ENCODE measurements around the gene MS4A12.
"Not testable (repeated sequence)": the region's sequence is repeated elsewhere in the genome, so short reads cannot be mapped to it uniquely, and the experiment has no call there.

MS4A12 gene

GRCh38 chr11:60492488-60493009 is at the start of gene MS4A12:
Gene MS4A12, plus strand, starts transcription at chr11:60492778. Its CDS starts 4,541 bp downstream, at chr11:60497319.
- DNase-seq (ENCODE audit: low read depth) = no peak
- no peak for TF ChIP-seq CTCF (conservative IDR thresholded peaks at IDR 0.05; ENCODE audit: low read depth, low read length)
- no peak within 1 kb of the TSS for H3K4me3 ChIP-seq (ENCODE audit: low read depth, low read length)

GRCh38 chr11:60447070-60447469 is 45.5 kb upstream of the MS4A12 start:
- no peak for TF ChIP-seq CTCF (conservative IDR thresholded peaks at IDR 0.05; ENCODE audit: low read depth, low read length)
- DNase-seq (ENCODE audit: low read depth) = no peak
- H3K4me3 ChIP-seq (ENCODE audit: low read depth, low read length) = no peak overlapping the region

- no peak for TF ChIP-seq CTCF (conservative IDR thresholded peaks at IDR 0.05; ENCODE audit: low read depth, low read length)
- H3K4me3 ChIP-seq (ENCODE audit: low read depth, low read length) = no peak overlapping the region
- no peak for DNase-seq (ENCODE audit: low read depth)
Measured at GRCh38 chr11:60447846-60448245, 44.7 kb upstream of the MS4A12 start.

GRCh38 chr11:60451185-60451584 is 41.4 kb upstream of the MS4A12 start:
- not testable (repeated sequence) for H3K4me3 ChIP-seq (ENCODE audit: low read depth, low read length); DNase-seq (ENCODE audit: low read depth)

- no peak overlapping the region for H3K4me3 ChIP-seq (ENCODE audit: low read depth, low read length)
- no peak for DNase-seq (ENCODE audit: low read depth)
- TF ChIP-seq CTCF (conservative IDR thresholded peaks at IDR 0.05; ENCODE audit: low read depth, low read length) = no peak
Measured at GRCh38 chr11:60454212-60454611, 38.4 kb upstream of the MS4A12 start.

- no peak for DNase-seq (ENCODE audit: low read depth)
- TF ChIP-seq CTCF (conservative IDR thresholded peaks at IDR 0.05; ENCODE audit: low read depth, low read length) = no peak
- H3K4me3 ChIP-seq (ENCODE audit: low read depth, low read length) = no peak within 1 kb of the TSS
Measured at GRCh38 chr11:60455531-60456042, 37.0 kb upstream of the MS4A12 start, which contains the start of gene MS4A1. Gene MS4A1, plus strand, starts transcription at chr11:60455847. Its CDS starts 6,528 bp downstream, at chr11:60462375.

- H3K4me3 ChIP-seq (ENCODE audit: low read depth, low read length) = no peak overlapping the region
- no peak for DNase-seq (ENCODE audit: low read depth)
- no peak for TF ChIP-seq CTCF (conservative IDR thresholded peaks at IDR 0.05; ENCODE audit: low read depth, low read length)
Measured at GRCh38 chr11:60457576-60457975, 35.0 kb upstream of the MS4A12 start.

Measured in choroid plexus epithelial cell (primary cell).